ENCODE results near the gene SNTG2.
"Not testable (repeated sequence)": the region's sequence is repeated elsewhere in the genome, so short reads cannot be mapped to it uniquely, and the experiment has no call there.

Gene SNTG2

GRCh38 chr2:1053786-1054185 is 103.1 kb downstream of the SNTG2 start:
- no peak for DNase-seq (ENCODE audit: low read depth)

GRCh38 chr2:1054399-1054798 is 103.8 kb downstream of the SNTG2 start:
- DNase-seq (ENCODE audit: low read depth), result no peak

- DNase-seq (ENCODE audit: low read depth), result peak; percentile 87
These were observed 104.5 kb downstream of the SNTG2 start for GRCh38 chr2:1055014-1055595.

- no peak for DNase-seq (ENCODE audit: low read depth)
These were observed 109.7 kb downstream of the SNTG2 start for GRCh38 chr2:1060372-1060771.

GRCh38 chr2:1060987-1061386 is 110.3 kb downstream of the SNTG2 start:
- no peak for DNase-seq (ENCODE audit: low read depth)

GRCh38 chr2:1068241-1068640 is 117.6 kb downstream of the SNTG2 start:
- no peak for DNase-seq (ENCODE audit: low read depth)

- no peak for DNase-seq (ENCODE audit: low read depth)
These were observed 118.2 kb downstream of the SNTG2 start for GRCh38 chr2:1068822-1069221.

GRCh38 chr2:1069847-1070246 is 119.2 kb downstream of the SNTG2 start:
- DNase-seq (ENCODE audit: low read depth), result no peak

GRCh38 chr2:1070601-1071000 is 120.0 kb downstream of the SNTG2 start:
- no peak for DNase-seq (ENCODE audit: low read depth)

GRCh38 chr2:1071650-1072049 is 121.0 kb downstream of the SNTG2 start:
- DNase-seq (ENCODE audit: low read depth), result no peak

- DNase-seq (ENCODE audit: low read depth), result no peak
These were observed 121.6 kb downstream of the SNTG2 start for GRCh38 chr2:1072250-1072649.

GRCh38 chr2:1077911-1078310 is 127.3 kb downstream of the SNTG2 start:
- DNase-seq (ENCODE audit: low read depth), result no peak

- DNase-seq (ENCODE audit: low read depth), result no peak
These were observed 127.7 kb downstream of the SNTG2 start for GRCh38 chr2:1078326-1078725.

- no peak for DNase-seq (ENCODE audit: low read depth)
These were observed 129.5 kb downstream of the SNTG2 start for GRCh38 chr2:1079873-1080799.

- no peak for DNase-seq (ENCODE audit: low read depth)
These were observed 131.0 kb downstream of the SNTG2 start for GRCh38 chr2:1081451-1082225.

GRCh38 chr2:1082456-1083205 is 132.0 kb downstream of the SNTG2 start:
- no peak for DNase-seq (ENCODE audit: low read depth)

- DNase-seq (ENCODE audit: low read depth), result no peak
These were observed 137.7 kb downstream of the SNTG2 start for GRCh38 chr2:1088192-1088860.

- DNase-seq (ENCODE audit: low read depth), result no peak
These were observed 138.3 kb downstream of the SNTG2 start for GRCh38 chr2:1088940-1089339.

- DNase-seq (ENCODE audit: low read depth), result peak; percentile 2
These were observed 141.4 kb downstream of the SNTG2 start for GRCh38 chr2:1091895-1092585.

- DNase-seq (ENCODE audit: low read depth), result not testable (repeated sequence)
These were observed 143.0 kb downstream of the SNTG2 start for GRCh38 chr2:1093668-1094067.

GRCh38 chr2:1097101-1097500 is 146.5 kb downstream of the SNTG2 start:
- no peak for DNase-seq (ENCODE audit: low read depth)

All from non-pigmented ciliary epithelial cell (primary cell).